GM12891 (cell line): ENCODE data around the gene ROBO1.

Experiments
- DNase-seq: peaks from one replicate; pipeline ENCODE4 v3.0.0; 2011; ENCODE audit warnings: low spot score; ENCODE audit not compliant: insufficient read length
- FAIRE-seq: peaks from 2 replicates; lab custom pipeline; 2011; peaks lifted over from hg19 to GRCh38; lab: Jason Lieb, UNC
- PAX5 ChIP-seq: IDR thresholded peaks from 2 replicates; pipeline ENCODE4 v1.6.1; 2011; ENCODE audit warnings: low read length, moderate library complexity, mild to moderate bottlenecking; ENCODE audit not compliant: insufficient read depth, severe bottlenecking
- POLR2A ChIP-seq: IDR thresholded peaks from 2 replicates; pipeline ENCODE4 v1.6.1; 2011; ENCODE audit warnings: low read depth, low read length, control low read depth
- POLR2AphosphoS5 ChIP-seq: IDR thresholded peaks from 2 replicates; pipeline ENCODE4 v1.6.1; 2011; ENCODE audit warnings: low read depth, low read length, control low read depth
- POU2F2 ChIP-seq: IDR thresholded peaks from 2 replicates; pipeline ENCODE4 v1.6.1; 2011; ENCODE audit warnings: low read depth, mild to moderate bottlenecking, control low read depth, low read length, moderate library complexity
- SPI1 ChIP-seq: IDR thresholded peaks from 2 replicates; pipeline ENCODE4 v1.6.1; 2011; ENCODE audit warnings: low read depth, low read length, control low read depth
- TAF1 ChIP-seq: IDR thresholded peaks from 2 replicates; pipeline ENCODE4 v1.6.1; 2011; ENCODE audit warnings: low read depth, low read length, control low read depth

Gene ROBO1

DNA sequence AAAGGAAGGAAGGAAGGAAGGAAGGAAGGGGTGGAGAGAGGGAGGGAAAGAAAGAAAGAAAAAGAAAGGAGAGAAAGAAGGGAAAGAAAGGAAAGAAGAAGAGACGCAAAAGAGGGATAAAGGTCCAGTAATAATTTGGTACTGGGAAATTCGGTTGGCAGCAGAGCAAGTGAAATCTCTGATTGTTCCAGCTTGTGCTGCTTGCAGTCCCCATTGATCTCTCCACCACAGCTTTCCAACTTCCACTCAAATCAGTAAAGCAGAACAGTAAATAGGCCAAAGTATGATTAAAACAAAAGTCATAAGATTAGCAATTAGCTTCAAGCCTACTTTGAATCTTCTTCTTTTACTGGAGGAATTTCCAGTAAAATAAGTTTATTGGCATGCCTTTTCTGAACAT lies 357.2 kb downstream of the ROBO1 start:
- FAIRE-seq (no peak), DNase-seq (no peak)
- TF ChIP-seq POLR2AphosphoS5 (no peak), SPI1 (no peak), POLR2A (no peak)

DNA sequence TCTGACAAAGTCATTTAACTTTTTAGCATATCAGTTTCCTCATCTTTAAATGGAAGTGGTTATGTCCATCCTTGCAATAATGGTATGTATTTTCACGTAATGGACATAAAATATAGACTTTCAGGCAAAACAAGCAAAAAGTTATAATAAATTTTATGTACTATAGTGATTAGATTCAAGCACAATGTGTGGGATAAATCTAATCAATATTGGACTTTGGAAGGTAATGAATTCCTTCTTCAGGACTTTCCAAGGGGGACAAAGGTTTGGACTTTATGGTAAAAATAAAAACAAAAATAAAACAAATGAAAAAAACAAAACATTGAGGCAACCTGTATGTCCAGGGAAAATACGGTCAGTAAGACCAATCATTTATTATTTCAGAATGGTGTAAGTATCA lies 357.7 kb downstream of the ROBO1 start:
- no peak for FAIRE-seq
- DNase-seq, result no peak
- no peak for TF ChIP-seq POU2F2
- TF ChIP-seq POLR2AphosphoS5, result no peak
- no peak for TF ChIP-seq SPI1
- no peak for TF ChIP-seq PAX5
- no peak for TF ChIP-seq TAF1

DNA sequence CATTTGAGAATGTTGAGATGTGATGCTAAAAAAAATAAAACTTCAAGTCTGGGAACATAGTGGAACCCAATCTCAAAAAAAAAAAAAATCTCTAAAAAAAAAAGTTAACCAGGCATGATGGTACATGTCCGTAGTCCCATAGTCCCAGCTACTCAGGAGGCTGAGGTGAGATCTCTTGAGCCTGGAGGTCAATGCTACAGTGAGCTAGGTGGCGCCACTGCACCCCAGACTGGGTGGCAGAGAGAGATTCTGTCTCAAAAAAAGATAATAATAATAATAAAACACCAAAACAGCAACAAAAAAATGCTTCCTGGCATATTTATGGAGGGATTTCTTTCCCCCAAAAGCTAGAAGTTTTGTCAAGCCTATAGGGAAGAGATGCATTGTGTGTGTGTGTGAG lies 361.6 kb downstream of the ROBO1 start:
- DNase-seq, result no peak
- TF ChIP-seq PAX5 (no peak), POLR2AphosphoS5 (no peak), TAF1 (no peak), SPI1 (no peak), POLR2A (no peak), POU2F2 (no peak)
- no peak for FAIRE-seq

DNA sequence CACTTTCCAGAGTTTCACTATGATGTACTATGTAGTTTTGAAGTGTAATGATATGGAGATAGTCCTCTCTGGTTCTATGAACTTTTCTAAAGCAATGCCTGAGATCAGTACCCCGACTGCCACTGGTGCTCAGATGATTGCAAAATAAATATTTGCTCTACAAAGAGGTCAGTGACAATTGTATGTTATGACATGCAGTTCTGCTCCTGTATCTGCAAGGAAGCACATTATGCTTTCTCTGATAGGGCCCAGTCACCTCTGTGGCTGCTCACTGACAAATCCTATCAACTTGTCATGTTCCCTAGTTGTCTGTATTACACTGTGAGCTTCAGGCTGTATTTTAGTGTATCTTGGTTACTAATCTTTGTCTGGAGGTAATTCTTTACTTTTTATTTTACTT lies 362.6 kb downstream of the ROBO1 start:
- FAIRE-seq, result no peak
- TF ChIP-seq POLR2A, result no peak
- TF ChIP-seq TAF1, result no peak
- TF ChIP-seq PAX5, result no peak
- TF ChIP-seq POU2F2, result no peak
- TF ChIP-seq SPI1, result no peak
- TF ChIP-seq POLR2AphosphoS5, result no peak
- DNase-seq, result no peak

DNA sequence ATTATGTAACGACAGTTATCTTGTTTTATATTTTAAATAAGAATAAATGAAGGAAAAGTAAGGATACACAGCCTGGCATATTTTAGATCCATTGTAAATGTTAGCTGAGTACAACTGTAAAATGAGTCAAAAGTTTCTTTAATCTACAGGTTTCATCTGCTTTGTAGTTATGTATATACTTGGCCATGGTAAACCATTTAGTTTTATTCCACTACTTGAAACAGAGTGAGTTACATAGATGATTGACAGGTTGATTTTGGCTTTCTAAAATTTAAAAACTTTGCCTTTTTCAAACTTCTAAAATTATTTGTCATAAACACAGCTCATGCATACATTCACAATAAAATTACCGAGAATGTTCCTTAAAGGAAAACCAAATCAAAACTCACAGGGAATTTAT lies 371.2 kb downstream of the ROBO1 start:
- TF ChIP-seq POLR2A, result no peak
- no peak for TF ChIP-seq TAF1
- TF ChIP-seq SPI1, result no peak
- no peak for TF ChIP-seq POU2F2
- no peak for TF ChIP-seq POLR2AphosphoS5
- TF ChIP-seq PAX5, result no peak
- FAIRE-seq (no peak), DNase-seq (no peak)

DNA sequence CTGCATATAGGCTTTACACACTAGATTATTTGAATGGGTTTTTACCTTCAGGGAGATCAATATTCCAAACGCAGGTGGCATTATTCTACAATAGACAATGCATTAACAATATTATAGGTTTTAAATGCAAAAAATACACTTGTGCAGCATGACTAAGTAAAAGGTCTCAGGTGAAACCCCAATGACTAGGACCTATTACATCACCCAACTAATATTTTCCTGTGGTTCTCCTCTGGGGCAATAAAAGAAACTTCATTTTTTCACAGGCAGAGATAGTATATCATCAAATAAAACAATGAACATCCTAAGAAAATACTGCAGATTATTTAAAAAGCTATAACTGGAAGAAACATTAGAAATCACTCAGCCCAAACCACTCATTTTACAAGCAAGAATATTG lies 375.3 kb downstream of the ROBO1 start:
- FAIRE-seq (no peak), DNase-seq (no peak)
- no peak for TF ChIP-seq POU2F2
- TF ChIP-seq SPI1, result no peak
- TF ChIP-seq POLR2A, result no peak
- TF ChIP-seq PAX5, result no peak

DNA sequence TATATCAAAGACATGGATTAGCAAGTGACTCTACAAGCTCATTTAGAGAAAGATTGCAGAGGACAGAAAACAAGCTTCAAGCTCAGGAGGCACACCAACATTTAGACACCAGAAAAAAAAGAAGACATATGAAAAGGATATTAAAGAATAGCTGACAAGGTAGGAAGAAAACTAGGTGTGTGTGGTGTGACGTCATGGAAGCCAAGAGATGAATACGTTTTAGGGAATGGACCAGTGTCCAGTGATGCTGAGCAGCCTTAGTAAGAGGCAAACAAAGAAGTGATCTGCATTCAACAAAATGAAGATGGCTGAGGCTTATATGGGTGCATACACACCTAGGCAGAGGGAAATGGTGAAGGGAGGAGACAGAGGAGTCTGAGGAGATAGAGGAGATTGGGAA lies 377.4 kb downstream of the ROBO1 start:
- DNase-seq (no peak), FAIRE-seq (no peak)
- TF ChIP-seq POLR2AphosphoS5 (no peak), POU2F2 (no peak)

DNA sequence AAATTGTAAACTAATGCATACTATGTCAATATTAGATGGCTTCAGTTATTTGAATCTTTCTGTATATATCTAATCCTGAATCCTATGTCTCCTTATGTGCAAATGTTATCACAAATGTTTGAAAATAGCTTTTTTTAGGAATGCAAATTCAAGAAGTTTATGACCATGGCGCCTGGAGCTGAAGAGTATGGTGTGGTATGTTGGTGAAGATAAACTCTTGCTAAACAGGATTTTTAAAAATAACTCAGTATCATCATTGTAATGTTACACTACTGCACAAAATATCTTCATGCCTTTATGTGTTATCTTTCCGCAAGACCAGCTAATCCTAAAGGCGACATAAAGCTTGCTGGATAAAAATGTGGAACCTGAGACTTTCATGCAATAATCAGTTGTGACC lies 382.6 kb downstream of the ROBO1 start:
- no peak for DNase-seq
- no peak for FAIRE-seq
- TF ChIP-seq POLR2AphosphoS5 (no peak), TAF1 (no peak), POLR2A (no peak), PAX5 (no peak), POU2F2 (no peak), SPI1 (no peak)

DNA sequence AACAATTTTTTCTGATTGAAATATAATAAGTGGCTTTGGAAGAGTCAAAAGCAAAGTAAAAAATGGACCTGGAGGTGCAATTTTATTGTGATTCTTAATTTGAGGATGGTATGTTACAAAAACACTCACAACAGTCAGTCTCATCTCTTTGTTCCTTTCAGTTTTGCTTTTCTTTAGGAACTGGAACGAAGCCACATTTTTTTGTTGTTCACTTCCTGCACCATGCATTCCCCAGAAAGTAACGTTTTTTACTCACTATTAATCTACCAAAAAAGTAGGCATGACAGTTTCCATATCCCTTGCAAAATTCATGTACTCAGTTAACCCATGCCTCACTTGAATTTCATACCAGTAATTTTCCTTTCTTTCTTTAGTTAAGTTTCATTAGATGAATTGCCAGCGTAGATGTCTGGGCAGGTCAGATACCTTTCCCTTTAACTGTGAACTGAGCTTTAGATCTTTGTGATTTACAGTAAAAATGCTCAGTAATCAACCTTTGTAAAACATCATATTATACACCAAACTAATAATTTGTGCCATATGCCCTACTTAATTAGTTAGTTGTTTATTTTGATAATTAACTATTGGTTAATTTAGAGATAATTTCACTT lies 384.3 kb downstream of the ROBO1 start:
- TF ChIP-seq PAX5, result no peak
- TF ChIP-seq TAF1, result no peak
- TF ChIP-seq POLR2AphosphoS5, result no peak
- TF ChIP-seq SPI1, result no peak
- no peak for TF ChIP-seq POLR2A
- no peak for TF ChIP-seq POU2F2
- DNase-seq, result no peak
- FAIRE-seq, result no peak

- no peak for FAIRE-seq
- no peak for DNase-seq
- no peak for TF ChIP-seq POLR2AphosphoS5
- TF ChIP-seq SPI1, result no peak
- TF ChIP-seq POU2F2, result no peak
- TF ChIP-seq POLR2A, result no peak
- no peak for TF ChIP-seq TAF1
- no peak for TF ChIP-seq PAX5
Observed at GRCh38 chr3:79380581-79380980, 387.2 kb downstream of the ROBO1 start.

DNA sequence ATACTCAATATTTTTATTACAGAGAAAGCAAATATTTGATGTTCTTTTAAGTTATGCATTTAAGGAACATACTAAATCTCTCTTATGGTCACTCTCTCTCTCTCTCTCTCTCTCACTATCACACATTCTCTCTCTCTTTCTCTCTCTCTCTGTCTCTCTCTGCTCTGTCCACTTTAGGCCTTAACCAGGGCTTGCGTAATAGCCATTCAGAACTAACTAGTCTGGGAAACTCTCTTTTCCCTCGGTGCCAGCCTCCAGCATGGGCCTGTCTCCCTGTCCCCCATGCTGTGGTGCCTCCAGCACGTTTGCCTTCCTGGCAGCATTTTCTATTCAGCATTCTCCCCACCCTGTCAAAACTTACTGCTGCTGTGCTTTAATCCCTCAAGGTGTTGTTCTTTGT lies 389.7 kb downstream of the ROBO1 start:
- DNase-seq (no peak), FAIRE-seq (no peak)
- no peak for TF ChIP-seq PAX5
- TF ChIP-seq SPI1, result no peak
- no peak for TF ChIP-seq POLR2AphosphoS5
- TF ChIP-seq TAF1, result no peak
- no peak for TF ChIP-seq POU2F2
- no peak for TF ChIP-seq POLR2A
